ENCODE results near the gene THSD7A. TPM values are rescaled to one million over a fixed set of nuclear protein-coding genes. Genes with fewer than 3 reads are reported as not detected.

The THSD7A gene
- total and polyA plus RNA-seq, 2 of the 13 experiments (the other 11 are each of a cell fraction or from before 2014, with no cell fraction given) = 0.01 to 0.07 TPM

- DNase-seq (ENCODE audit: low spot score) (no peak), ATAC-seq (no peak), FAIRE-seq (no peak)
- ChIA-PET POLR2A (no interaction called here), CTCF (ENCODE audit: low intra/inter-chr PET ratio, low total read pairs) (no interaction called here)
- no peaks in the 10 kb centered on the region for H3K4me1 ChIP-seq (ENCODE audit: insufficient read depth, low read length)
- intact Hi-C loops (cut with micrococcal nuclease; ENCODE audit: unreplicated experiment) = no loop called here
- BruUV-seq (replicated peaks) = no TSS peak
- H3K36me3 ChIP-seq (replicated peaks in 1 of 2; ENCODE audit: control insufficient read depth in 1 of 2, insufficient read depth in 2 of 2, low read length in 2 of 2) = no peaks in the 10 kb centered on the region
- H4K20me1 ChIP-seq (ENCODE audit: insufficient read depth, low read length) = no peaks in the 10 kb centered on the region
- H3K4me3 ChIP-seq (replicated peaks in 1 of 3; ENCODE audit: insufficient read depth in 1 of 3, low read depth in 2 of 3, low read length in 3 of 3) = no peak overlapping the region
- no peaks in the 10 kb centered on the region for H3K9me3 ChIP-seq (ENCODE audit: low read length)
- no peaks in the 10 kb centered on the region for H3K27me3 ChIP-seq (ENCODE audit: control insufficient read depth in 1 of 2, insufficient read depth in 2 of 2, low read length in 2 of 2)
- H2AFZ ChIP-seq (ENCODE audit: low read length) = no peak overlapping the region
- H3K4me2 ChIP-seq (ENCODE audit: low read depth, low read length) = no peak overlapping the region
- TF ChIP-seq ZNF121 (CRISPR knock-in tag; IDR thresholded peaks at IDR 0.05) (no peak), ARID2 (CRISPR knock-in tag; IDR thresholded peaks at IDR 0.05; ENCODE audit: borderline replicate concordance) (no peak), RBM22 (optimal IDR thresholded peaks at IDR 0.05; ENCODE audit: low read length) (no peak), NFE2 (CRISPR knock-in tag; IDR thresholded peaks at IDR 0.05) (no peak), ZNF850 (CRISPR knock-in tag; conservative IDR thresholded peaks at IDR 0.05) (no peak), ZNF446 (CRISPR knock-in tag; IDR thresholded peaks at IDR 0.05) (no peak), CCDC6 (CRISPR knock-in tag; IDR thresholded peaks at IDR 0.05) (no peak), SCMH1 (CRISPR knock-in tag; IDR thresholded peaks at IDR 0.05; ENCODE audit: borderline replicate concordance) (no peak), PTBP1 (IDR thresholded peaks at IDR 0.05; ENCODE audit: low read depth, low read length, poor library complexity, severe bottlenecking) (no peak), CBX2 (IDR thresholded peaks at IDR 0.05; ENCODE audit: low read depth, low read length) (no peak), CBX2 (CRISPR knock-in tag; IDR thresholded peaks at IDR 0.05; ENCODE audit: low read depth) (no peak), ZKSCAN5 (CRISPR knock-in tag; IDR thresholded peaks at IDR 0.05) (no peak), ZSCAN29 (CRISPR knock-in tag; conservative IDR thresholded peaks at IDR 0.05) (no peak), ZSCAN21 (CRISPR knock-in tag; IDR thresholded peaks at IDR 0.05; ENCODE audit: borderline replicate concordance) (no peak), ZNF670 (CRISPR knock-in tag; IDR thresholded peaks at IDR 0.05; ENCODE audit: borderline replicate concordance) (no peak), ZBTB42 (CRISPR knock-in tag; IDR thresholded peaks at IDR 0.05) (no peak), KAT2B (IDR thresholded peaks at IDR 0.05; ENCODE audit: borderline replicate concordance, low read depth, low read length) (no peak), ZNF296 (CRISPR knock-in tag; conservative IDR thresholded peaks at IDR 0.05) (no peak), IKZF1 (IDR thresholded peaks at IDR 0.05) (no peak), LRRFIP1 (CRISPR knock-in tag; conservative IDR thresholded peaks at IDR 0.05) (no peak), ZSCAN9 (CRISPR knock-in tag; IDR thresholded peaks at IDR 0.05; ENCODE audit: borderline replicate concordance) (no peak)
- no peak overlapping the region for H3K27ac ChIP-seq (ENCODE audit: extremely low read length, insufficient read depth, low read length)
- no peaks in the 10 kb centered on the region for H3K79me2 ChIP-seq (ENCODE audit: insufficient read depth, low read length)
- WGBS (ENCODE audit: low lambda C conversion rate) = 23% methylated on average over 4 of the region's 4 CpGs
- in situ Hi-C loops (cut with HindIII; ENCODE audit: extremely low pct_ligation_motif_present, low pct_unique_long_range_greater_than_20kb) = no loop called here
- H3K9ac ChIP-seq (ENCODE audit: insufficient read depth, low read depth, low read length) = no peak overlapping the region
Observed at GRCh38 chr7:11792166-11792565, 39.8 kb downstream of the THSD7A start.
